ENCODE results near the gene LMCD1.

Gene LMCD1

GRCh38 chr3:8530581-8530980, 29.0 kb downstream of the LMCD1 start:
- Histone ChIP-seq H3K4me2 (ENCODE audit: low read length, poor library complexity, severe bottlenecking) (no peak overlapping the region), H3K4me3 (ENCODE audit: insufficient read depth in 1 of 2, low read depth in 1 of 2, low read length in 2 of 2) (no peak overlapping the region), H3K23ac (ENCODE audit: low read length in 2 of 2) (no peak overlapping the region), H3K9me3 (ENCODE audit: control insufficient read depth, low read length) (no peaks in the 10 kb centered on the region), H2BK15ac (ENCODE audit: low read depth, poor library complexity, severe bottlenecking) (no peak overlapping the region), H2BK5ac (ENCODE audit: low read depth, low read length, poor library complexity, severe bottlenecking) (no peak overlapping the region), H2BK12ac (ENCODE audit: low read length in 2 of 2) (peak overlapping the region in 1 of 2 experiments; percentile 34), H3K18ac (ENCODE audit: low read depth in 1 of 2, low read length in 2 of 2) (no peak overlapping the region), H3K4me1 (ENCODE audit: control insufficient read depth, insufficient read depth, low read depth, low read length) (peaks cover 20% of the 10 kb centered on the region), H3K79me1 (replicated peaks; ENCODE audit: low read length, poor library complexity, severe bottlenecking) (peaks cover 19% of the 10 kb centered on the region), H3K27ac (ENCODE audit: low read length, poor library complexity, severe bottlenecking) (peak overlapping the region; percentile 80), H3K9ac (ENCODE audit: low read length) (no peak overlapping the region), H3K4ac (ENCODE audit: low read depth in 1 of 2, low read length in 2 of 2) (no peak overlapping the region), H2BK120ac (ENCODE audit: low read depth, low read length) (no peak overlapping the region), H4K8ac (ENCODE audit: low read length) (no peak overlapping the region), H2AFZ (ENCODE audit: low read depth, low read length) (no peak overlapping the region), H3K36me3 (ENCODE audit: control insufficient read depth in 1 of 2, insufficient read depth in 2 of 2, low read depth in 1 of 2, low read length in 2 of 2) (peaks cover 10 to 12% of the 10 kb centered on the region in 2 experiments), H3K14ac (ENCODE audit: low read length in 2 of 2) (no peak overlapping the region), H4K91ac (ENCODE audit: low read length) (peak overlapping the region; percentile 36), H3K27me3 (ENCODE audit: control insufficient read depth in 1 of 2, insufficient read depth in 1 of 2, low read length in 2 of 2) (no peaks in the 10 kb centered on the region), H2AK5ac (ENCODE audit: low read length, severe bottlenecking) (no peak overlapping the region)
- DNase-seq: no peak
- no CpG with 5 or more reads among the region's 1 CpG for WGBS

- Histone ChIP-seq H3K9ac (ENCODE audit: low read length) (peak overlapping the region; percentile 66), H4K8ac (ENCODE audit: low read length) (peak overlapping the region; percentile 46), H2BK5ac (ENCODE audit: low read depth, low read length, poor library complexity, severe bottlenecking) (no peak overlapping the region), H3K18ac (ENCODE audit: low read depth in 1 of 2, low read length in 2 of 2) (peak overlapping the region; percentile 58 to 69), H3K36me3 (ENCODE audit: control insufficient read depth in 1 of 2, insufficient read depth in 2 of 2, low read depth in 1 of 2, low read length in 2 of 2) (peaks cover 22 to 23% of the 10 kb centered on the region in 2 experiments), H3K4me1 (ENCODE audit: control insufficient read depth, insufficient read depth, low read depth, low read length) (peaks cover 22% of the 10 kb centered on the region), H2AFZ (ENCODE audit: low read depth, low read length) (no peak overlapping the region), H3K9me3 (ENCODE audit: control insufficient read depth, low read length) (no peaks in the 10 kb centered on the region), H3K4me2 (ENCODE audit: low read length, poor library complexity, severe bottlenecking) (no peak overlapping the region), H3K79me1 (replicated peaks; ENCODE audit: low read length, poor library complexity, severe bottlenecking) (peaks cover 19% of the 10 kb centered on the region), H4K91ac (ENCODE audit: low read length) (peak overlapping the region; percentile 70), H3K4ac (ENCODE audit: low read depth in 1 of 2, low read length in 2 of 2) (peak overlapping the region; percentile 1 to 57), H2BK120ac (ENCODE audit: low read depth, low read length) (peak overlapping the region; percentile 22), H3K27ac (ENCODE audit: low read length, poor library complexity, severe bottlenecking) (no peak overlapping the region), H3K14ac (ENCODE audit: low read length in 2 of 2) (no peak overlapping the region), H2BK15ac (ENCODE audit: low read depth, poor library complexity, severe bottlenecking) (no peak overlapping the region), H3K23ac (ENCODE audit: low read length in 2 of 2) (no peak overlapping the region), H3K4me3 (ENCODE audit: insufficient read depth in 1 of 2, low read depth in 1 of 2, low read length in 2 of 2) (peak overlapping the region in 1 of 2 experiments; percentile 50), H2AK5ac (ENCODE audit: low read length, severe bottlenecking) (peak overlapping the region; percentile 40), H3K27me3 (ENCODE audit: control insufficient read depth in 1 of 2, insufficient read depth in 1 of 2, low read length in 2 of 2) (no peaks in the 10 kb centered on the region), H2BK12ac (ENCODE audit: low read length in 2 of 2) (peak overlapping the region; percentile 60)
- DNase-seq: peak; percentile 76
- 40% methylated on average over 7 of the region's 7 CpGs for WGBS
These were observed 30.7 kb downstream of the LMCD1 start for GRCh38 chr3:8532251-8532871.

GRCh38 chr3:8536096-8537056, 34.8 kb downstream of the LMCD1 start:
- Histone ChIP-seq H3K18ac (ENCODE audit: low read depth in 1 of 2, low read length in 2 of 2) (peak overlapping the region; percentile 30 to 81), H3K14ac (ENCODE audit: low read length in 2 of 2) (peak overlapping the region in 1 of 2 experiments; percentile 4), H3K27ac (ENCODE audit: low read length, poor library complexity, severe bottlenecking) (peak overlapping the region; percentile 6), H2AK5ac (ENCODE audit: low read length, severe bottlenecking) (peak overlapping the region; percentile 33), H3K4ac (ENCODE audit: low read depth in 1 of 2, low read length in 2 of 2) (peak overlapping the region in 1 of 2 experiments; percentile 71), H3K9me3 (ENCODE audit: control insufficient read depth, low read length) (no peaks in the 10 kb centered on the region), H3K4me1 (ENCODE audit: control insufficient read depth, insufficient read depth, low read depth, low read length) (peaks cover 16% of the 10 kb centered on the region), H3K36me3 (ENCODE audit: control insufficient read depth in 1 of 2, insufficient read depth in 2 of 2, low read depth in 1 of 2, low read length in 2 of 2) (peaks cover 50 to 51% of the 10 kb centered on the region in 2 experiments), H3K4me3 (ENCODE audit: insufficient read depth in 1 of 2, low read depth in 1 of 2, low read length in 2 of 2) (no peak overlapping the region), H3K4me2 (ENCODE audit: low read length, poor library complexity, severe bottlenecking) (no peak overlapping the region), H2BK120ac (ENCODE audit: low read depth, low read length) (no peak overlapping the region), H4K91ac (ENCODE audit: low read length) (peak overlapping the region; percentile 85), H3K79me1 (replicated peaks; ENCODE audit: low read length, poor library complexity, severe bottlenecking) (peaks cover 40% of the 10 kb centered on the region), H3K27me3 (ENCODE audit: control insufficient read depth in 1 of 2, insufficient read depth in 1 of 2, low read length in 2 of 2) (no peaks in the 10 kb centered on the region), H3K9ac (ENCODE audit: low read length) (no peak overlapping the region), H2BK15ac (ENCODE audit: low read depth, poor library complexity, severe bottlenecking) (no peak overlapping the region), H2BK12ac (ENCODE audit: low read length in 2 of 2) (peak overlapping the region; percentile 29 to 57), H4K8ac (ENCODE audit: low read length) (no peak overlapping the region), H2BK5ac (ENCODE audit: low read depth, low read length, poor library complexity, severe bottlenecking) (no peak overlapping the region), H3K23ac (ENCODE audit: low read length in 2 of 2) (peak overlapping the region in 1 of 2 experiments; percentile 23), H2AFZ (ENCODE audit: low read depth, low read length) (no peak overlapping the region)
- 81% methylated on average over 8 of the region's 8 CpGs for WGBS
- peak; percentile 55 for DNase-seq

- no peak overlapping the region for H2BK120ac ChIP-seq (ENCODE audit: low read depth, low read length)
- H4K8ac ChIP-seq (ENCODE audit: low read length): no peak overlapping the region
- DNase-seq: no peak
- peaks cover 58 to 60% of the 10 kb centered on the region in 2 experiments for H3K36me3 ChIP-seq (ENCODE audit: control insufficient read depth in 1 of 2, insufficient read depth in 2 of 2, low read depth in 1 of 2, low read length in 2 of 2)
- no peak overlapping the region for H2AFZ ChIP-seq (ENCODE audit: low read depth, low read length)
- no peak overlapping the region for H3K4me2 ChIP-seq (ENCODE audit: low read length, poor library complexity, severe bottlenecking)
- no peak overlapping the region for H3K4ac ChIP-seq (ENCODE audit: low read depth in 1 of 2, low read length in 2 of 2)
- peaks cover 12% of the 10 kb centered on the region for H3K4me1 ChIP-seq (ENCODE audit: control insufficient read depth, insufficient read depth, low read depth, low read length)
- no peak overlapping the region for H2AK5ac ChIP-seq (ENCODE audit: low read length, severe bottlenecking)
- no peak overlapping the region for H3K27ac ChIP-seq (ENCODE audit: low read length, poor library complexity, severe bottlenecking)
- 100% methylated on average over 1 of the region's 1 CpG for WGBS
- no peak overlapping the region for H3K18ac ChIP-seq (ENCODE audit: low read depth in 1 of 2, low read length in 2 of 2)
- H3K23ac ChIP-seq (ENCODE audit: low read length in 2 of 2): no peak overlapping the region
- H3K79me1 ChIP-seq (replicated peaks; ENCODE audit: low read length, poor library complexity, severe bottlenecking): peaks cover 43% of the 10 kb centered on the region
- H3K27me3 ChIP-seq (ENCODE audit: control insufficient read depth in 1 of 2, insufficient read depth in 1 of 2, low read length in 2 of 2): no peaks in the 10 kb centered on the region
- H3K9me3 ChIP-seq (ENCODE audit: control insufficient read depth, low read length): no peaks in the 10 kb centered on the region
- peak overlapping the region in 1 of 2 experiments; percentile 34 for H2BK12ac ChIP-seq (ENCODE audit: low read length in 2 of 2)
- no peak overlapping the region for H2BK15ac ChIP-seq (ENCODE audit: low read depth, poor library complexity, severe bottlenecking)
- H2BK5ac ChIP-seq (ENCODE audit: low read depth, low read length, poor library complexity, severe bottlenecking): no peak overlapping the region
- no peak overlapping the region for H3K4me3 ChIP-seq (ENCODE audit: insufficient read depth in 1 of 2, low read depth in 1 of 2, low read length in 2 of 2)
- no peak overlapping the region for H3K14ac ChIP-seq (ENCODE audit: low read length in 2 of 2)
- H4K91ac ChIP-seq (ENCODE audit: low read length): no peak overlapping the region
- no peak overlapping the region for H3K9ac ChIP-seq (ENCODE audit: low read length)
These were observed 35.8 kb downstream of the LMCD1 start for GRCh38 chr3:8537440-8537839.

Data from mesenchymal stem cell (in vitro differentiated cells and primary cell).